SU-DHL-6 (cell line): ENCODE data around the gene GMCL1.
A peak's percentile ranks its signal among the peaks of the same experiment; 100 is the strongest.

Experiments used
- CTCF ChIP-seq: fragments of 200-600 bp; sonication (generic); IDR thresholded peaks from one replicate; pipeline ENCODE4 v1.5.1; 2017; ENCODE audit warnings: antibody characterized with exemption, mild to moderate bottlenecking, low read length, moderate library complexity; ENCODE audit not compliant: insufficient read depth, poor library complexity, severe bottlenecking
- EZH2phosphoT487 ChIP-seq: fragments of 200-600 bp; sonication (generic), shearing (Covaris generic); conservative IDR thresholded peaks from 2 replicates; pipeline ENCODE4 v1.6.1; 2018; ENCODE audit warnings: mild to moderate bottlenecking, antibody characterized with exemption, low read length, moderate library complexity, mixed read lengths

- TF ChIP-seq CTCF, result peak; percentile 70
- TF ChIP-seq EZH2phosphoT487, result no peak
These were observed 12.4 kb upstream of the GMCL1 start for GRCh38 chr2:69816923-69817542.
